GM12891 (cell line): ENCODE data around the gene LRCH1.

ENCODE experiments used
- PAX5 ChIP-seq: IDR thresholded peaks from 2 replicates; pipeline ENCODE4 v1.6.1; 2011; ENCODE audit warnings: low read length, moderate library complexity, mild to moderate bottlenecking; ENCODE audit not compliant: insufficient read depth, severe bottlenecking
- POLR2A ChIP-seq: IDR thresholded peaks from 2 replicates; pipeline ENCODE4 v1.6.1; 2011; ENCODE audit warnings: low read depth, low read length, control low read depth
- POLR2AphosphoS5 ChIP-seq: IDR thresholded peaks from 2 replicates; pipeline ENCODE4 v1.6.1; 2011; ENCODE audit warnings: low read depth, low read length, control low read depth
- POU2F2 ChIP-seq: IDR thresholded peaks from 2 replicates; pipeline ENCODE4 v1.6.1; 2011; ENCODE audit warnings: low read depth, mild to moderate bottlenecking, control low read depth, low read length, moderate library complexity
- SPI1 ChIP-seq: IDR thresholded peaks from 2 replicates; pipeline ENCODE4 v1.6.1; 2011; ENCODE audit warnings: low read depth, low read length, control low read depth
- TAF1 ChIP-seq: IDR thresholded peaks from 2 replicates; pipeline ENCODE4 v1.6.1; 2011; ENCODE audit warnings: low read depth, low read length, control low read depth

DNA sequence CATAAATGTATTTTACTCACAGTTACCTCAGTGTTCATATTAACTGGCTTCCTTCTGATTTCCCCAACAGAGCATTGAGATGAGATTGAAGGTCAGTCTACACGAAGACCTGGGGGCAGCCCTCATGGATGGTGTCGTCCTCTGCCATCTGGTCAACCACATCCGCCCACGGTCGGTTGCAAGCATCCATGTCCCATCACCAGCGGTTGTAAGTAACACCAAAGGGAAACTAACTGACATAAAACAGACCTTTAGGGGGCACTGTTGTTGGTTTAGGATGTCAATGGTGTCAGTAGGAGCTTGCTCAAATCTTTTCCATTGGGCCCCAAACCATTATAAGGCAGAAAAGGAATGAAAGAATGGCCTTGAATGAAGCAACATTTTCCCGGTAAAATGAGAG lies 175.8 kb downstream of the LRCH1 start:
- TF ChIP-seq TAF1 (no peak), POLR2A (no peak), SPI1 (no peak), POLR2AphosphoS5 (no peak), POU2F2 (no peak), PAX5 (no peak)
